SK-N-SH (cell line): ENCODE results near the gene IARS2. TPM values are rescaled to one million over a fixed set of nuclear protein-coding genes. Genes with fewer than 3 reads are reported as not detected.
A peak's percentile ranks its signal among the peaks of the same experiment; 100 is the strongest.

Source experiments
- CTCF ChIA-PET: fragments of 300-600, 350-600 bp; formaldehyde crosslinking; extraction: SDS; loops from one replicate; lab custom pipeline; 2021; lab: Yijun Ruan, JAX
- POLR2A ChIA-PET: fragments of 350-600 bp; sonication (Branson Sonifier 250); formaldehyde crosslinking; extraction: SDS; loops from one replicate; lab custom pipeline; 2020; ENCODE audit warnings: antibody characterized with exemption, inconsistent platforms; lab: Yijun Ruan, JAX
- DNase-seq: peaks from one replicate; pipeline ENCODE4 v3.0.0; 2012
- H2AFZ ChIP-seq: fragments of 200-600 bp; sonication (generic); 2 replicates; pipeline ENCODE4 v1.8.1; 2016; ENCODE audit warnings: antibody characterized with exemption, mild to moderate bottlenecking, low read depth
- H3F3A ChIP-seq: fragments of 200-600 bp; sonication (generic); replicated peaks from 2 replicates; pipeline ENCODE3; 2016; ENCODE audit warnings: antibody characterized with exemption, mild to moderate bottlenecking; ENCODE audit not compliant: insufficient read depth
- H3K27ac ChIP-seq, 2 experiments: fragments of 200-500 bp in 1 of 2; fragments of 200-600 bp in 1 of 2; sonication (Bioruptor generic) in 1 of 2; sonication (generic), shearing (Covaris generic) in 1 of 2; 2 replicates each; pipeline versions ENCODE4 v1.5.1 to v1.6.1; 2014 to 2016; ENCODE audit warnings: low read depth in 2 of 2, inconsistent platforms in 1 of 2, low read length in 1 of 2, mild to moderate bottlenecking in 1 of 2, mixed read lengths in 1 of 2
- H3K27me3 ChIP-seq: fragments of 200-600 bp; sonication (generic), shearing (Covaris generic); 2 replicates; pipeline ENCODE4 v1.6.1; 2016; ENCODE audit warnings: mixed run types; ENCODE audit not compliant: insufficient read depth
- H3K36me3 ChIP-seq, 2 experiments: fragments of 200-500 bp in 1 of 2; fragments of 200-600 bp in 1 of 2; sonication (Bioruptor generic) in 1 of 2; sonication (generic) in 1 of 2; replicated peaks in 1 of 2; 2 replicates each; pipeline versions ENCODE3 to v1.5.1; 2014 to 2016; ENCODE audit warnings: low read length in 1 of 2, mild to moderate bottlenecking in 1 of 2; ENCODE audit not compliant: insufficient read depth in 2 of 2, control insufficient read depth in 1 of 2
- H3K4me1 ChIP-seq, 2 experiments: fragments of 200-500 bp in 1 of 2; fragments of 200-600 bp in 1 of 2; sonication (Bioruptor generic) in 1 of 2; sonication (generic), shearing (Covaris generic) in 1 of 2; 2 replicates each; pipeline versions ENCODE4 v1.5.1 to v1.6.1; 2014 to 2016; ENCODE audit warnings: low read depth in 1 of 2, low read length in 1 of 2, mixed run types in 1 of 2; ENCODE audit not compliant: insufficient read depth in 2 of 2, control insufficient read depth in 1 of 2
- H3K4me2 ChIP-seq: fragments of 200-600 bp; sonication (generic), shearing (Covaris generic); 2 replicates; pipeline ENCODE4 v1.6.1; 2017; ENCODE audit warnings: mixed run types
- H3K4me3 ChIP-seq, 2 experiments: fragments of 200-500 bp in 1 of 2; fragments of 200-600 bp in 1 of 2; sonication (Bioruptor generic) in 1 of 2; sonication (generic), shearing (Covaris generic) in 1 of 2; 2 replicates each; pipeline versions ENCODE4 v1.5.1 to v1.8.1; 2014 to 2016; ENCODE audit warnings: low read depth in 2 of 2, inconsistent platforms in 1 of 2, low read length in 1 of 2, mild to moderate bottlenecking in 1 of 2, mixed read lengths in 1 of 2, moderate library complexity in 1 of 2
- H3K79me2 ChIP-seq: fragments of 200-600 bp; sonication (generic); 2 replicates; pipeline ENCODE4 v1.8.1; 2017; ENCODE audit warnings: mild to moderate bottlenecking; ENCODE audit not compliant: insufficient read depth
- H3K9ac ChIP-seq: fragments of 200-600 bp; sonication (generic); 2 replicates; pipeline ENCODE4 v1.6.1; 2017; ENCODE audit warnings: mixed run types
- H3K9me2 ChIP-seq: fragments of 200-600 bp; sonication (generic); 2 replicates; pipeline ENCODE4 v1.6.1; 2017; ENCODE audit warnings: mixed run types
- H3K9me3 ChIP-seq: fragments of 200-600 bp; sonication (generic); 2 replicates; pipeline ENCODE4 v1.6.1; 2017; ENCODE audit warnings: mixed run types, mild to moderate bottlenecking, moderate library complexity
- H4K20me1 ChIP-seq: fragments of 200-600 bp; sonication (generic); 2 replicates; pipeline ENCODE4 v1.6.1; 2017; ENCODE audit warnings: mild to moderate bottlenecking, mixed run types; ENCODE audit not compliant: insufficient read depth
- ELF1 ChIP-seq: IDR thresholded peaks from 2 replicates; pipeline ENCODE4 v1.4.0; 2012
- FOSL2 ChIP-seq: IDR thresholded peaks from 2 replicates; pipeline ENCODE4 v1.4.0; 2012; ENCODE audit warnings: low read depth, mild to moderate bottlenecking, moderate library complexity, borderline replicate concordance
- FOXJ3 ChIP-seq: sonication (generic); formaldehyde crosslinking; IDR thresholded peaks from 2 replicates; pipeline ENCODE4 v1.5.1; 2020; ENCODE audit warnings: mild to moderate bottlenecking, missing genetic modification reagents
- MXI1 ChIP-seq: IDR thresholded peaks from 2 replicates; pipeline ENCODE4 v1.6.1; 2012; ENCODE audit warnings: mild to moderate bottlenecking, low read depth, low read length, improper control_type of control experiment
- NRF1 ChIP-seq: IDR thresholded peaks from 2 replicates; pipeline ENCODE4 v1.6.1; 2012; ENCODE audit warnings: low read depth, mild to moderate bottlenecking, low read length
- PBX3 ChIP-seq: IDR thresholded peaks from 2 replicates; pipeline ENCODE4; 2012
- POLR2AphosphoS5 ChIP-seq: IDR thresholded peaks from 2 replicates; pipeline ENCODE4 v1.6.1; 2012; ENCODE audit warnings: low read depth, low read length
- REST ChIP-seq: IDR thresholded peaks from 2 replicates; pipeline ENCODE4 v1.6.1; 2012; ENCODE audit warnings: mild to moderate bottlenecking, low read depth, low read length, moderate library complexity
- RXRA ChIP-seq: IDR thresholded peaks from 2 replicates; pipeline ENCODE4 v1.4.0; 2012; ENCODE audit warnings: low read depth, mild to moderate bottlenecking, borderline replicate concordance
- SIN3A ChIP-seq: IDR thresholded peaks from 2 replicates; pipeline ENCODE4 v1.6.1; 2012; ENCODE audit warnings: low read depth, mild to moderate bottlenecking, low read length, moderate library complexity, borderline replicate concordance
- SMC3 ChIP-seq: IDR thresholded peaks from 2 replicates; pipeline ENCODE4 v1.6.1; 2012; ENCODE audit warnings: low read depth, low read length, improper control_type of control experiment
- TAF1 ChIP-seq: IDR thresholded peaks from 2 replicates; pipeline ENCODE4 v1.6.1; 2012; ENCODE audit warnings: low read depth, mild to moderate bottlenecking, low read length, moderate library complexity, borderline replicate concordance
- YY1 ChIP-seq: IDR thresholded peaks from 2 replicates; pipeline ENCODE4 v1.4.0; 2012; ENCODE audit warnings: low read depth, mild to moderate bottlenecking
- WGBS: methylation state at CpG from one replicate; pipeline ENCODE4 v1.1.6; 2017; ENCODE audit warnings: low lambda C conversion rate; 5-methylcytosine and 5-hydroxymethylcytosine counted together
- polyA plus RNA-seq, 3 experiments: library from polyadenylated mRNA; depleted of rRNA; stranded (reverse); fragments of >200 nt; gene quantifications; 2 replicates each; pipeline ENCODE4 v1.2.3, GENCODE V29; 2012

IARS2 gene
- polyA plus RNA-seq, 1 of the 3 experiments (the other 2 are of a cell fraction) = 25.7 TPM

- WGBS = 65% methylated on average over 2 of the region's 2 CpGs
These were observed 41.8 kb downstream of the IARS2 start for GRCh38 chr1:220135755-220136154.

More at GRCh38 chr1:220135755-220136154, 41.8 kb downstream of the IARS2 start:
- Histone ChIP-seq H3K27me3 (no peaks in the 10 kb centered on the region), H3K9ac (no peak overlapping the region), H3K4me2 (no peak overlapping the region), H3K79me2 (peaks cover 17% of the 10 kb centered on the region; the same call in 1 of the 2 replicates), H3K4me1 (no peaks in the 10 kb centered on the region), H3K27ac (peak overlapping the region in 1 of 2 experiments; percentile 26; a peak in 1 of 4 replicates), H3K4me3 (no peak overlapping the region), H3F3A (no peaks in the 10 kb centered on the region), H4K20me1 (no peaks in the 10 kb centered on the region), H3K9me2 (no peaks in the 10 kb centered on the region), H3K36me3 (peaks cover 51 to 69% of the 10 kb centered on the region in 2 experiments), H2AFZ (no peak overlapping the region), H3K9me3 (no peaks in the 10 kb centered on the region)
- POLR2A ChIA-PET = no interaction called here
- CTCF ChIA-PET = interaction anchor here (0.6 to 1.0 kb wide), 2 partner anchors 11 to 641 kb away, joined by 3 to 4 read pairs; no protein-coding TSS in a partner anchor
- no peak for DNase-seq
- TF ChIP-seq RXRA = no peak
- no peak for TF ChIP-seq FOXJ3 (CRISPR knock-in tag)
- TF ChIP-seq PBX3 = no peak
- TF ChIP-seq ELF1 = no peak
- no peak for TF ChIP-seq SMC3
- TF ChIP-seq YY1 = no peak
- no peak for TF ChIP-seq TAF1
- TF ChIP-seq FOSL2 = no peak
- no peak for TF ChIP-seq REST
- no peak for TF ChIP-seq NRF1
- no peak for TF ChIP-seq MXI1
- TF ChIP-seq POLR2AphosphoS5 = no peak
- TF ChIP-seq SIN3A = no peak
- TF ChIP-seq, all 33 proteins: peak for 0
